H1 (cell line): ENCODE data around the gene RPS6KA2. TPM values are rescaled to one million over a fixed set of nuclear protein-coding genes. Genes with fewer than 3 reads are reported as not detected.

Experiments
- CTCF ChIA-PET: fragments of 300-600 bp; sonication (Branson Sonifier 250); formaldehyde crosslinking; loops from one replicate; lab custom pipeline; 2021; ENCODE audit not compliant: partially characterized antibody; lab: Charles Lee
- POLR2A ChIA-PET: fragments of 300-600 bp; sonication (Branson Sonifier 250); formaldehyde crosslinking; loops from one replicate; lab custom pipeline; 2021; ENCODE audit warnings: inconsistent platforms; ENCODE audit not compliant: partially characterized antibody; lab: Charles Lee
- DNase-seq, 2 experiments: peaks; one replicate each; pipeline versions ENCODE4 v3.0.0 to v3.0.0-alpha.2; 2010 to 2022; ENCODE audit warnings: low spot score in 2 of 2, low read depth in 1 of 2, mixed read lengths in 1 of 2
- FAIRE-seq: peaks from 2 replicates; lab custom pipeline; 2011; peaks lifted over from hg19 to GRCh38; lab: Jason Lieb, UNC
- H2AFZ ChIP-seq: 2 replicates; pipeline ENCODE4 v1.8.1; 2012; ENCODE audit warnings: low read length, inconsistent platforms
- H2AK5ac ChIP-seq: 2 replicates; pipeline ENCODE4 v1.6.1; 2013; ENCODE audit warnings: low read depth, low read length
- H2BK120ac ChIP-seq: replicated peaks from 2 replicates; pipeline ENCODE3; 2013; ENCODE audit warnings: low read depth, low read length, inconsistent platforms
- H2BK12ac ChIP-seq: 2 replicates; pipeline ENCODE4 v1.6.1; 2013; ENCODE audit warnings: low read depth, low read length
- H2BK15ac ChIP-seq: 2 replicates; pipeline ENCODE4 v1.6.1; 2013; ENCODE audit warnings: low read length
- H2BK20ac ChIP-seq: 2 replicates; pipeline ENCODE4 v1.6.1; 2013; ENCODE audit warnings: low read length
- H2BK5ac ChIP-seq: 2 replicates; pipeline ENCODE4 v1.6.1; 2013; ENCODE audit warnings: low read depth, low read length
- H3K14ac ChIP-seq: 2 replicates; pipeline ENCODE4 v1.6.1; 2013; ENCODE audit warnings: inconsistent platforms; ENCODE audit not compliant: insufficient read length
- H3K18ac ChIP-seq: 2 replicates; pipeline ENCODE4 v1.6.1; 2013; ENCODE audit warnings: low read length; ENCODE audit errors: extremely low read depth
- H3K23ac ChIP-seq: 2 replicates; pipeline ENCODE4 v1.6.1; 2013; ENCODE audit warnings: inconsistent platforms; ENCODE audit not compliant: insufficient read length
- H3K23me2 ChIP-seq: 2 replicates; pipeline ENCODE4 v1.6.1; 2013; ENCODE audit warnings: low read depth, low read length
- H3K27ac ChIP-seq: 2 replicates; pipeline ENCODE4 v1.6.1; 2011; ENCODE audit warnings: low read depth, low read length, inconsistent platforms
- H3K27me3 ChIP-seq, 4 experiments: replicated peaks in 1 of 4; 1 replicate in 1 of 4; 2 replicates in 3 of 4; pipeline versions ENCODE4 v1.6.1 to v1.8.1; 2011 to 2013; ENCODE audit warnings: low read length in 3 of 4, mild to moderate bottlenecking in 3 of 4, inconsistent platforms in 2 of 4, mixed read lengths in 2 of 4, moderate library complexity in 1 of 4; ENCODE audit not compliant: control insufficient read depth in 3 of 4, insufficient read depth in 3 of 4; ENCODE audit errors: extremely low read depth in 1 of 4
- H3K36me3 ChIP-seq, 4 experiments: 2 replicates each; pipeline versions ENCODE4 v1.6.1 to v1.8.1; 2011 to 2013; ENCODE audit warnings: mild to moderate bottlenecking in 4 of 4, low read length in 3 of 4, moderate library complexity in 2 of 4, control low read depth in 1 of 4, inconsistent platforms in 1 of 4; ENCODE audit not compliant: insufficient read depth in 4 of 4, control insufficient read depth in 2 of 4
- H3K4ac ChIP-seq: replicated peaks from 2 replicates; pipeline ENCODE3; 2013; ENCODE audit warnings: low read length, low read depth, mixed read lengths, inconsistent platforms; ENCODE audit not compliant: insufficient read length
- H3K4me1 ChIP-seq, 4 experiments: replicated peaks in 1 of 4; 1 replicate in 1 of 4; 2 replicates in 3 of 4; pipeline versions ENCODE4 v1.6.1 to v1.8.1; 2011 to 2013; ENCODE audit warnings: low read length in 3 of 4, inconsistent platforms in 2 of 4, mixed read lengths in 1 of 4; ENCODE audit not compliant: insufficient read depth in 4 of 4, control insufficient read depth in 3 of 4
- H3K4me2 ChIP-seq, 2 experiments: 2 replicates each; pipeline versions ENCODE4 v1.6.1 to v1.8.1; 2011 to 2013; ENCODE audit warnings: low read depth in 2 of 2, low read length in 2 of 2, control low read depth in 1 of 2, inconsistent platforms in 1 of 2, mild to moderate bottlenecking in 1 of 2; ENCODE audit not compliant: insufficient read depth in 1 of 2
- H3K4me3 ChIP-seq, 4 experiments: fragments of 200-600, 300-600 bp in 1 of 4; sonication (generic), shearing (Covaris generic), sonication (Bioruptor Twin) in 1 of 4; 2 replicates each; pipeline versions ENCODE4 v1.5.1 to v1.8.1; 2011 to 2016; ENCODE audit warnings: low read length in 4 of 4, low read depth in 3 of 4, control low read depth in 2 of 4, inconsistent platforms in 2 of 4, mild to moderate bottlenecking in 2 of 4, mixed read lengths in 1 of 4, moderate library complexity in 1 of 4; ENCODE audit not compliant: insufficient read depth in 2 of 4; ENCODE audit errors: extremely low read depth in 1 of 4
- H3K56ac ChIP-seq: replicated peaks from 2 replicates; pipeline ENCODE3; 2013; ENCODE audit warnings: low read depth, mild to moderate bottlenecking, mixed read lengths, low read length, inconsistent platforms; ENCODE audit not compliant: insufficient read length
- H3K79me1 ChIP-seq: 2 replicates; pipeline ENCODE4 v1.6.1; 2013; ENCODE audit warnings: low read depth, low read length, control low read depth
- H3K79me2 ChIP-seq, 2 experiments: 2 replicates each; pipeline versions ENCODE4 v1.6.1 to v1.8.1; 2012 to 2013; ENCODE audit warnings: low read length in 2 of 2, mild to moderate bottlenecking in 2 of 2, inconsistent platforms in 1 of 2; ENCODE audit not compliant: insufficient read depth in 2 of 2, control insufficient read depth in 1 of 2
- H3K9ac ChIP-seq, 4 experiments: replicated peaks in 1 of 4; 1 replicate in 1 of 4; 2 replicates in 3 of 4; pipeline versions ENCODE4 v1.6.1 to v1.8.1; 2011 to 2013; ENCODE audit warnings: low read depth in 3 of 4, low read length in 3 of 4, control low read depth in 2 of 4, mild to moderate bottlenecking in 2 of 4, moderate library complexity in 2 of 4, inconsistent platforms in 1 of 4; ENCODE audit errors: extremely low read depth in 1 of 4
- H3K9me3 ChIP-seq, 2 experiments: 2 replicates each; pipeline versions ENCODE4 v1.6.1 to v1.8.1; 2012 to 2013; ENCODE audit warnings: mild to moderate bottlenecking in 2 of 2, moderate library complexity in 2 of 2, control low read depth in 1 of 2, inconsistent platforms in 1 of 2, low read depth in 1 of 2, low read length in 1 of 2, mixed read lengths in 1 of 2; ENCODE audit not compliant: insufficient read depth in 2 of 2
- H4K20me1 ChIP-seq, 2 experiments: replicated peaks in 1 of 2; 2 replicates each; pipeline versions ENCODE3 to v1.8.1; 2011 to 2013; ENCODE audit warnings: inconsistent platforms in 2 of 2, low read length in 2 of 2, mild to moderate bottlenecking in 1 of 2; ENCODE audit not compliant: insufficient read depth in 2 of 2, control insufficient read depth in 1 of 2
- H4K5ac ChIP-seq: 2 replicates; pipeline ENCODE4 v1.6.1; 2013; ENCODE audit warnings: low read length, low read depth, mixed read lengths, inconsistent platforms; ENCODE audit not compliant: insufficient read length
- H4K8ac ChIP-seq: 2 replicates; pipeline ENCODE4 v1.8.0; 2013; ENCODE audit warnings: mild to moderate bottlenecking, moderate library complexity, low read length, inconsistent platforms; ENCODE audit not compliant: insufficient read depth; ENCODE audit errors: extremely low read depth
- H4K91ac ChIP-seq: replicated peaks from 2 replicates; pipeline ENCODE3; 2013; ENCODE audit warnings: low read length, mixed read lengths, inconsistent platforms; ENCODE audit not compliant: insufficient read length
- WGBS, 2 experiments: shearing (Covaris generic) in 1 of 2; methylation state at CpG; one replicate each; pipeline versions ENCODE4 v1.1.6 to v1.1.7; 2013 to 2015; ENCODE audit warnings: low lambda C conversion rate in 2 of 2, mixed read lengths in 2 of 2, inconsistent platforms in 1 of 2, low coverage in 1 of 2, missing lambda C conversion rate in 1 of 2; ENCODE audit not compliant: insufficient replicate concordance in 2 of 2, insufficient coverage in 1 of 2, insufficient read length in 1 of 2; ENCODE audit errors: extremely low coverage in 1 of 2, missing lambda C conversion rate in 1 of 2; 5-methylcytosine and 5-hydroxymethylcytosine counted together
- polyA plus RNA-seq, 7 experiments: library from polyadenylated mRNA; depleted of rRNA in 3 of 7; stranded (reverse) in 5 of 7; unstranded in 2 of 7; fragments of >200 nt in 5 of 7; fragments of 200-250 nt in 2 of 7; gene quantifications; 1 replicate in 5 of 7; 2 replicates in 1 of 7; 4 replicates in 1 of 7; pipeline versions ENCODE4 v1.2.1 to v1.2.3, GENCODE V29; 2011 to 2013; ENCODE audit warnings: missing spikeins in 2 of 7, mixed read lengths in 2 of 7
- total RNA-seq: library from RNA; stranded (reverse); fragmentation: NEBNext Ultra II Directional; extraction: Animal tissue kit (Norgen Biotek cat#: 25700); gene quantifications from 2 replicates; pipeline ENCODE4 v1.2.1, GENCODE V29; 2021

RPS6KA2 gene
- total and polyA plus RNA-seq, 2 of the 8 experiments (the other 6 are each of a cell fraction or from before 2014, with no cell fraction given): 8.8 to 25.7 TPM

DNA sequence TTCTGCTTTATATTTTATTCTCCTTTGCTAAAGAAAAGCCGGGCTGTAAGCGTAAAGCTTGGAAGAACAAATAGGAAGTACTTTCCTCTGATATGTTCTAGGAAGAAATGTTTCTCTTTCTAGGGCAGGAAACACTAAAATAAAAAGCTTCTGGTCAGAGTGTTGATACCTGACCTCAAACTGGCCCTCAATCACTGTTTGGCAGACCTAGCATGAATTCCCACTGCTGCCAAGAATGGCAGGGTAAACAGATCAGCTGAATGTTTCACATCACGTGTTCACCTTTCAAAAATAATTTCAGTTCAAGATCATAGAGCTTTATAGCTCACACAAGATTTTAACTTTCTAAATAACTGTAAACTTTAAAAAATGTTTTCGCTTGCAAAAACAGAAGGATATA lies 247.3 kb downstream of the RPS6KA2 start:
- H3K9ac ChIP-seq: 0 out of 7 replicates have a peak overlapping the region, but pooled peaks of 1 of the 4 experiments have one; percentile 13
- CTCF ChIA-PET: interaction anchor here (1.0 to 6.4 kb wide), 11 partner anchors 13 to 105 kb away, joined by 3 to 88 read pairs (median 9); partner anchors contain the start of gene PRR18

More for the DNA sequence above, 247.3 kb downstream of the RPS6KA2 start:
- POLR2A ChIA-PET: interaction anchor here (0.9 to 1.6 kb wide), 2 partner anchors 17 to 18 kb away, joined by 3 to 6 read pairs; no protein-coding TSS in a partner anchor
- Histone ChIP-seq H4K8ac (no peak overlapping the region), H4K5ac (no peak overlapping the region), H2BK12ac (no peak overlapping the region), H3K4me3 (no peak overlapping the region), H3K56ac (no peak overlapping the region), H3K36me3 (no peaks in the 10 kb centered on the region), H3K23me2 (peaks cover 7% of the 10 kb centered on the region), H3K23ac (no peak overlapping the region), H3K4me1 (peaks cover 0 to 4% (median 1%) of the 10 kb centered on the region in 4 experiments; a peak in 3 of 7 replicates), H4K20me1 (peaks cover 0 to 3% of the 10 kb centered on the region in 2 experiments), H3K79me1 (no peaks in the 10 kb centered on the region; the same call in 1 of the 2 replicates), H3K4me2 (no peak overlapping the region), H3K9me3 (no peaks in the 10 kb centered on the region), H4K91ac (no peak overlapping the region), H2BK5ac (no peak overlapping the region), H3K14ac (no peak overlapping the region), H2AFZ (no peak overlapping the region), H2BK20ac (no peak overlapping the region), H3K79me2 (0 out of 4 replicates have a peak, but pooled peaks cover 0 to 4% of the 10 kb centered on the region in 2 experiments), H2BK15ac (no peak overlapping the region), H3K4ac (no peak overlapping the region), H3K18ac (no peak overlapping the region), H3K27ac (no peak overlapping the region), H2BK120ac (no peak overlapping the region), H3K27me3 (no peaks in the 10 kb centered on the region), H2AK5ac (no peak overlapping the region)
- WGBS, 2 experiments: 94% methylated on average over 4 of the region's 4 CpGs; no CpG with 5 or more reads in 1 of the 2 experiments
- DNase-seq (no peak), FAIRE-seq (no peak)
